DOHH2 (cell line): ENCODE results near the gene PATL1.

Source experiments
- EZH2phosphoT487 ChIP-seq: fragments of 200-600 bp; sonication (generic); IDR thresholded peaks from 2 replicates; pipeline ENCODE4 v1.6.1; 2017; ENCODE audit warnings: borderline replicate concordance, mild to moderate bottlenecking, antibody characterized with exemption, low read length, moderate library complexity, mixed read lengths
- TF ChIP-seq, protein P1 (sequence below): fragments of 200-600 bp; sonication (generic); IDR thresholded peaks from one replicate; pipeline ENCODE4 v1.5.1; 2014; ENCODE audit warnings: antibody characterized with exemption, mild to moderate bottlenecking, low read depth, low read length; ENCODE audit not compliant: poor library complexity, severe bottlenecking

DNA sequence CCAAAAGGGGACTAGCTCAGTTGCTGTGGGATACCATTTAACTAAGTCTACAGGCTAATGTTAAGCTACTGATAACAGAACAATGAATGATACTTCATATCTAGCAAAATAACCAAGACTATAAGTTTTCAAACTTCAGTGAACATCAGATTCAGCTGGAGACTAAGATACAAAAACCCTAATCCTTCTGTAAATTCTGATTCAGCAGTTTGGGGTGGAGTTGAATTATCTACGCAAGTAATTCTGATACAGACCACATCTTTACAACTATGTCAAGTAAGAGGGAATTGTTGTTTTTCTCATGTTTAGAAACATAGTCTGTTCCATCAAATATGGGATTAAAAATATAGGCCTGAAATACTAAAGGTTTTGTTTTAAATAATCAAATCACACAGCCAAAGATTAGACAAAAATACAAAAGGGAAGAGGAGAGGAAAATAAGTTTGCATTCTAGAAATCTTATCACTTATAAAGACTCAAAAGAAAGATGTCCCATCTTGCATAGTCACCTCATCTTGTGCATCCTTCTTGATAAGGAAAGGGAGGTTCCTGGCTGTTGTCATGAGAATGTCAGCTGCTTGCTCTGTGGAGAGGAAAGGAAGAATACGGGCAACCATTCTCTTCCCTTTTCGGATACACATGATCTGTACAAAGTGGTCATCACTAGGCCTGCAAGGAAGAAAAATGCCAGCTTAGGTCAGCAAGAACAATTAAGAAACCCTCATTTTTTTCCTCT, 21.4 kb downstream of the PATL1 start:
- TF ChIP-seq, protein P1, sequence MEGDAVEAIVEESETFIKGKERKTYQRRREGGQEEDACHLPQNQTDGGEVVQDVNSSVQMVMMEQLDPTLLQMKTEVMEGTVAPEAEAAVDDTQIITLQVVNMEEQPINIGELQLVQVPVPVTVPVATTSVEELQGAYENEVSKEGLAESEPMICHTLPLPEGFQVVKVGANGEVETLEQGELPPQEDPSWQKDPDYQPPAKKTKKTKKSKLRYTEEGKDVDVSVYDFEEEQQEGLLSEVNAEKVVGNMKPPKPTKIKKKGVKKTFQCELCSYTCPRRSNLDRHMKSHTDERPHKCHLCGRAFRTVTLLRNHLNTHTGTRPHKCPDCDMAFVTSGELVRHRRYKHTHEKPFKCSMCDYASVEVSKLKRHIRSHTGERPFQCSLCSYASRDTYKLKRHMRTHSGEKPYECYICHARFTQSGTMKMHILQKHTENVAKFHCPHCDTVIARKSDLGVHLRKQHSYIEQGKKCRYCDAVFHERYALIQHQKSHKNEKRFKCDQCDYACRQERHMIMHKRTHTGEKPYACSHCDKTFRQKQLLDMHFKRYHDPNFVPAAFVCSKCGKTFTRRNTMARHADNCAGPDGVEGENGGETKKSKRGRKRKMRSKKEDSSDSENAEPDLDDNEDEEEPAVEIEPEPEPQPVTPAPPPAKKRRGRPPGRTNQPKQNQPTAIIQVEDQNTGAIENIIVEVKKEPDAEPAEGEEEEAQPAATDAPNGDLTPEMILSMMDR = no peak
- no peak for TF ChIP-seq EZH2phosphoT487
